ENCODE measurements around the gene SLC39A8.

The SLC39A8 gene

GRCh38 chr4:102217775-102218355, 127.4 kb downstream of the SLC39A8 start:
- TF ChIP-seq CTCF (IDR thresholded peaks at IDR 0.05; ENCODE audit: extremely low read depth, missing control alignments), result no peak
- DNase-seq (ENCODE audit: low spot score), result no peak

- no peak for DNase-seq (ENCODE audit: low spot score)
These were observed 127.9 kb downstream of the SLC39A8 start for GRCh38 chr4:102217345-102217744.

GRCh38 chr4:102216666-102217065, 128.6 kb downstream of the SLC39A8 start:
- no peak for DNase-seq (ENCODE audit: low spot score)
- TF ChIP-seq CTCF (IDR thresholded peaks at IDR 0.05; ENCODE audit: extremely low read depth, missing control alignments), result no peak

More at GRCh38 chr4:102217345-102217744, 127.9 kb downstream of the SLC39A8 start:
- no peak for TF ChIP-seq CTCF (IDR thresholded peaks at IDR 0.05; ENCODE audit: extremely low read depth, missing control alignments)

GRCh38 chr4:102213031-102213430, 132.3 kb downstream of the SLC39A8 start:
- no peak for DNase-seq (ENCODE audit: low spot score)

More at GRCh38 chr4:102213031-102213430, 132.3 kb downstream of the SLC39A8 start:
- no peak for TF ChIP-seq CTCF (IDR thresholded peaks at IDR 0.05; ENCODE audit: extremely low read depth, missing control alignments)

Measured in GM20000 (cell line).